HEK293T (cell line): ENCODE measurements around the gene PKM.

Experiments used
- CTBP1 ChIP-seq: fragments of 450-650 bp; IDR thresholded peaks from 2 replicates; pipeline ENCODE4 v1.6.1; 2016; ENCODE audit warnings: borderline replicate concordance
- ELF4 ChIP-seq: fragments of 450-650 bp; IDR thresholded peaks from 2 replicates; pipeline ENCODE4 v1.6.1; 2017; ENCODE audit warnings: antibody characterized with exemption
- L3MBTL2 ChIP-seq: fragments of 450-650 bp; conservative IDR thresholded peaks from 2 replicates; pipeline ENCODE4 v1.6.1; 2016; ENCODE audit warnings: mild to moderate bottlenecking
- PKNOX1 ChIP-seq: fragments of 450-650 bp; IDR thresholded peaks from 2 replicates; pipeline ENCODE4 v1.6.1; 2016
- SP1 ChIP-seq: fragments of 450-650 bp; IDR thresholded peaks from 2 replicates; pipeline ENCODE4 v1.6.1; 2017

DNA sequence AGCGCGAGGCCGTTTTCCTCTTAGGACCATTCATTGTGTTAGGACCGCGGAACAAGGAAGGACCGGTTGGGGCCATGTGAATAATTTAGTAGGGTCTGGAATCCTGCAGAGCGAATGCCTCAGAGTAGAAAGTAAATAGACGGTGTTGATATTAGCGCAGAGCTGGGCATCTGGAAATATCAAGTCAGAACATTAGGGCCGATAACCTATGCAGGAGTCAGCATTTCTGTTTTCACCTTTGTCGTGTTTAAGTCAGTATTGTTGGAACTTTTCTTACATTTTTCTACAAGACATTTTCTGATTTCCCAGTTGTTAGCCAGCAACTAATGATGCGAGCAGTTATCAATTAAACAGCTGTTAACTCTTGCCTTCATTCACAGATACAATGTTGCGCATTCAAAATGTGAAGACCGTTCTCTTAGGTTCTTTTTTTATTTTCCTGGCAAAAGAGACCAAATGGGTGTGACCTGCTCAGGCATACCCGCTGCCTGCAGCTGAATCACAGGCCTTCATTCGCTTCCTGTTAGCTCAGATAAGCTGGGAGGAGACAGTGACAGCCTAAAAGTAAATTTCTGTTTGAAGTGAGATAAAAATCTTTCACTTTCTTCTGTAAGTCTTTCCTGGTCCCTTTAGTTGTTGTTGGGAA lies 966 bp upstream of the PKM start:
- no peak for TF ChIP-seq L3MBTL2
- TF ChIP-seq CTBP1: no peak
- TF ChIP-seq ELF4: no peak
- no peak for TF ChIP-seq PKNOX1
- TF ChIP-seq SP1: no peak
